Muscle of leg (tissue), 11 donors: Measurements from ENCODE around the gene ZNF26. TPM values are rescaled to one million over a fixed set of nuclear protein-coding genes. Genes with fewer than 3 reads are reported as not detected.

Experiments
- DNase-seq: peaks from one replicate; pipeline ENCODE4 v3.0.0; 2013
- H3K27ac ChIP-seq: one replicate; pipeline ENCODE4 v1.5.1; 2013; ENCODE audit warnings: mild to moderate bottlenecking, low read length, control low read depth
- H3K27me3 ChIP-seq: one replicate; pipeline ENCODE4 v1.6.1; 2013; ENCODE audit warnings: low read length; ENCODE audit not compliant: control insufficient read depth, insufficient read depth
- H3K36me3 ChIP-seq: one replicate; pipeline ENCODE4 v1.6.1; 2013; ENCODE audit warnings: low read length; ENCODE audit not compliant: control insufficient read depth, insufficient read depth
- H3K4me1 ChIP-seq: one replicate; pipeline ENCODE4 v1.6.1; 2013; ENCODE audit warnings: low read length; ENCODE audit not compliant: control insufficient read depth, insufficient read depth
- H3K4me3 ChIP-seq: one replicate; pipeline ENCODE4 v1.5.1; 2013; ENCODE audit warnings: low read length, control low read depth
- H3K9me3 ChIP-seq: replicated peaks from 2 replicates; pipeline ENCODE4 v1.6.1; 2013; ENCODE audit warnings: low read depth, low read length; ENCODE audit not compliant: control insufficient read depth
- WGBS: methylation state at CpG from one replicate; pipeline ENCODE4 v1.1.5; 2013; ENCODE audit warnings: missing lambda C conversion rate; ENCODE audit not compliant: insufficient coverage; 5-methylcytosine and 5-hydroxymethylcytosine counted together
- polyA plus RNA-seq, 8 donors: library from polyadenylated mRNA; unstranded; fragments of 120-200 nt; gene quantifications; one replicate each; pipeline versions ENCODE4 v1.2.1 to v1.2.3, GENCODE V29; 2013; ENCODE audit warnings: inconsistent platforms in 1 of 8, low replicate concordance in 1 of 8; ENCODE audit not compliant: insufficient read length in 8 of 8, insufficient read depth in 1 of 8
- total RNA-seq: library from RNA; stranded (reverse); fragments of 120-200 nt; gene quantifications from one replicate; pipeline ENCODE4 v1.2.4, GENCODE V29; 2013

ZNF26 gene
- total and polyA plus RNA-seq, 9 donors: 6.6 to 10.5 (median 7.8) TPM

GRCh38 chr12:133058203-133059113 lies 72.3 kb downstream of the ZNF26 start:
- H3K9me3 ChIP-seq: peaks cover 75% of the 10 kb centered on the region
- H3K27me3 ChIP-seq: peaks cover 1% of the 10 kb centered on the region
- no peak overlapping the region for H3K27ac ChIP-seq
- no peak overlapping the region for H3K4me3 ChIP-seq
- no peak for DNase-seq
- 100% methylated on average over 2 of the region's 8 CpGs for WGBS
- no peaks in the 10 kb centered on the region for H3K4me1 ChIP-seq
- peaks cover 22% of the 10 kb centered on the region for H3K36me3 ChIP-seq

DNA sequence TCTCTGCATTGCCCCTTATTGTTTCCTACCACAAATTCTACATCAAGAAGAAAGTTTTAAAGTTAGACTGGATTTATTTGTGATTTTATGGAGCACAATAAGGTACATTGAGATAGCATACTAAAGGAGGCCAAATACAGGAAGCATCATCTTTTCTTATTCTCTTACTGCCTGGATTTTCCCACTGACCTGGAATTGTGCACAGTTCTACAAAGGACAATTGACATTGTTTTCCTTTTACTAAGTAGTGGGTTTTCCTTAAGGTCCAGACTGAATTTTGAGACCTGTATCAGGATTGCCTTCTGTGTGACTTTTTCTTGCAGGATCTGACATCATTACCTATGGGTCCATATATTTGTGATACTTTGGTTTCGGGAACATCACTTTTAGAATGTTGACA lies 75.8 kb downstream of the ZNF26 start:
- Histone ChIP-seq H3K4me1 (no peaks in the 10 kb centered on the region), H3K27me3 (peaks cover 2% of the 10 kb centered on the region), H3K4me3 (no peak overlapping the region), H3K36me3 (peaks cover 19% of the 10 kb centered on the region), H3K9me3 (peaks cover 94% of the 10 kb centered on the region), H3K27ac (no peak overlapping the region)
- WGBS: no CpG with 5 or more reads among the region's 1 CpG
- no peak for DNase-seq

GRCh38 chr12:133063556-133063955 lies 77.4 kb downstream of the ZNF26 start:
- Histone ChIP-seq H3K27me3 (peaks cover 2% of the 10 kb centered on the region), H3K4me3 (no peak overlapping the region), H3K36me3 (peaks cover 8% of the 10 kb centered on the region), H3K9me3 (peaks cover 92% of the 10 kb centered on the region), H3K27ac (no peak overlapping the region), H3K4me1 (no peaks in the 10 kb centered on the region)
- WGBS: no CpG with 5 or more reads among the region's 1 CpG
- no peak for DNase-seq

GRCh38 chr12:133073836-133074235 lies 87.7 kb downstream of the ZNF26 start:
- H3K4me1 ChIP-seq: no peaks in the 10 kb centered on the region
- no peak for DNase-seq
- WGBS: no CpG with 5 or more reads among the region's 2 CpGs
- H3K36me3 ChIP-seq: no peaks in the 10 kb centered on the region
- H3K27ac ChIP-seq: no peak overlapping the region
- peaks cover 60% of the 10 kb centered on the region for H3K9me3 ChIP-seq
- no peaks in the 10 kb centered on the region for H3K27me3 ChIP-seq
- H3K4me3 ChIP-seq: no peak overlapping the region

Other genes with a start within 250 kb of the ZNF26 start
- gene ANKLE2, start 224.5 kb upstream of the ZNF26 start, total RNA-seq: 37.3 TPM
- gene ANKLE2, start 224.5 kb upstream of the ZNF26 start, polyA plus RNA-seq: 10 to 100 TPM; 37.3 to 49.4 (median 42.4) TPM
- gene GOLGA3, start 157.5 kb upstream of the ZNF26 start, total RNA-seq: 53.6 TPM
- gene GOLGA3, start 157.5 kb upstream of the ZNF26 start, polyA plus RNA-seq: 10 to 100 TPM; 31.3 to 57.9 (median 40.2) TPM
- gene CHFR, start 98.8 kb upstream of the ZNF26 start, total RNA-seq: 13.3 TPM
- gene CHFR, start 98.8 kb upstream of the ZNF26 start, polyA plus RNA-seq: 10 to 100 TPM; 13.9 to 21.5 (median 17.4) TPM
- 14.9 TPM for gene ZNF605, start 30.1 kb upstream of the ZNF26 start, total RNA-seq
- 10 to 100 TPM in 7 of 8 donors, 1 to 10 TPM in 1; 8.6 to 14.5 (median 10.9) TPM for gene ZNF605, start 30.1 kb upstream of the ZNF26 start, polyA plus RNA-seq
- gene ZNF84, start 51.1 kb downstream of the ZNF26 start, total RNA-seq: 40.4 TPM
- gene ZNF84, start 51.1 kb downstream of the ZNF26 start, polyA plus RNA-seq: 10 to 100 TPM; 21.5 to 30.7 (median 26.6) TPM
- gene ZNF140, start 94.6 kb downstream of the ZNF26 start, total RNA-seq: 18.8 TPM
- gene ZNF140, start 94.6 kb downstream of the ZNF26 start, polyA plus RNA-seq: 10 to 100 TPM; 12.7 to 18.2 (median 14.5) TPM
- 1.9 TPM for gene ZNF891, start 143.9 kb downstream of the ZNF26 start, total RNA-seq
- gene ZNF891, start 143.9 kb downstream of the ZNF26 start, polyA plus RNA-seq: 1 to 10 TPM in 7 of 8 donors, under 1 TPM in 1; 0.93 to 2.8 (median 1.5) TPM
- gene ZNF10, start 144.3 kb downstream of the ZNF26 start, total RNA-seq: 6.0 TPM
- 1 to 10 TPM; 4.6 to 7.0 (median 5.5) TPM for gene ZNF10, start 144.3 kb downstream of the ZNF26 start, polyA plus RNA-seq
- 17.4 TPM for gene ZNF268, start 195.1 kb downstream of the ZNF26 start, total RNA-seq
- 10 to 100 TPM in 3 of 8 donors, 1 to 10 TPM in 5; 6.1 to 13.4 (median 9.3) TPM for gene ZNF268, start 195.1 kb downstream of the ZNF26 start, polyA plus RNA-seq
- gene ANHX, start 249.5 kb downstream of the ZNF26 start, total RNA-seq: not detected
- not detected for gene ANHX, start 249.5 kb downstream of the ZNF26 start, polyA plus RNA-seq